BE2C (cell line): Measurements from ENCODE around the gene HSD17B2. TPM values are rescaled to one million over a fixed set of nuclear protein-coding genes. Genes with fewer than 3 reads are reported as not detected.

Experiments
- DNase-seq: peaks from one replicate; pipeline ENCODE4 v3.0.0-alpha.2; 2020
- H3K27me3 ChIP-seq: fragments of 250-450 bp; sonication (Bioruptor Pico); 2 replicates; pipeline ENCODE4 v1.5.1; 2020; ENCODE audit warnings: mild to moderate bottlenecking
- H3K36me3 ChIP-seq: fragments of 250-450 bp; sonication (Bioruptor Pico); 2 replicates; pipeline ENCODE4 v1.5.1; 2020; ENCODE audit warnings: mild to moderate bottlenecking
- H3K4me1 ChIP-seq: fragments of 250-450 bp; sonication (Bioruptor Pico); 2 replicates; pipeline ENCODE4 v1.5.1; 2020
- H3K4me3 ChIP-seq: 2 replicates; pipeline ENCODE4 v1.5.1; 2011; ENCODE audit warnings: low read depth, low read length
- H3K9me3 ChIP-seq: fragments of 250-450 bp; sonication (Bioruptor Pico); 2 replicates; pipeline ENCODE4 v1.5.1; 2020
- CTCF ChIP-seq: IDR thresholded peaks from 2 replicates; pipeline ENCODE4 v1.5.1; 2012; ENCODE audit warnings: mild to moderate bottlenecking, low read depth, low read length
- polyA plus RNA-seq: library from polyadenylated mRNA; unstranded; fragments of >200 nt; gene quantifications from one replicate; pipeline ENCODE4 v1.2.1, GENCODE V29; 2012; ENCODE audit warnings: low read depth, missing spikeins; ENCODE audit not compliant: insufficient read length, insufficient read depth

The HSD17B2 gene, protein sequence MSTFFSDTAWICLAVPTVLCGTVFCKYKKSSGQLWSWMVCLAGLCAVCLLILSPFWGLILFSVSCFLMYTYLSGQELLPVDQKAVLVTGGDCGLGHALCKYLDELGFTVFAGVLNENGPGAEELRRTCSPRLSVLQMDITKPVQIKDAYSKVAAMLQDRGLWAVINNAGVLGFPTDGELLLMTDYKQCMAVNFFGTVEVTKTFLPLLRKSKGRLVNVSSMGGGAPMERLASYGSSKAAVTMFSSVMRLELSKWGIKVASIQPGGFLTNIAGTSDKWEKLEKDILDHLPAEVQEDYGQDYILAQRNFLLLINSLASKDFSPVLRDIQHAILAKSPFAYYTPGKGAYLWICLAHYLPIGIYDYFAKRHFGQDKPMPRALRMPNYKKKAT
- not detected for polyA plus RNA-seq

DNA sequence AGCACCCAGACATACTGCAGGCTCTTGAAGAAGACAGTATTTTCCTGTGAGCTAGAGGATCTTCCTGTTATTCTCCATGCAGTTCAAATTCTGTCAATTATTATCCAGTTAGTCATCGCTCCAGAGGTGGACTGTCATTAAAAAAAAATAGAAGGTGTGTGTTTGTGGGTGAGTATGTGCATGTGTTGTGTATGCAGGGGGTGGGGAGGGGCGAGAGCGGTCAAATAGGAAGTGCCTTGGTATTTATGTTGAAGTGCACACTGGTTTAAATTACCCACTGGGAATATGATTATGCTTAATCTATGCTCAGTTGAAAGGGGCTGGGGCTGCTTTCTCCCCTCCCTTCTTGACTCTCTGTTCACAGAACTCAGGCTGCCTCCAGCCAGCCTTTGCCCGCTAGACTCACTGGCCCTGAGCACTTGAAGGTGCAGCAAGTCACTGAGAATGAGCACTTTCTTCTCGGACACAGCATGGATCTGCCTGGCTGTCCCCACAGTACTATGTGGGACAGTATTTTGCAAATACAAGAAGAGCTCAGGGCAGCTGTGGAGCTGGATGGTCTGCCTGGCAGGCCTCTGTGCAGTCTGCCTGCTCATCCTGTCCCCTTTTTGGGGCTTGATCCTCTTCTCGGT is at the start of gene HSD17B2:
TSS of gene HSD17B2 (plus strand) at position 273 of the 632 bp plus-strand sequence. CDS start at position 445, 172 bp downstream.
- TF ChIP-seq CTCF, result no peak
- no peak for DNase-seq
- Histone ChIP-seq H3K36me3 (no peaks in the 10 kb centered on the region), H3K27me3 (no peaks in the 10 kb centered on the region), H3K9me3 (no peaks in the 10 kb centered on the region), H3K4me3 (no peak within 1 kb of the TSS), H3K4me1 (no peaks in the 10 kb centered on the region)

DNA sequence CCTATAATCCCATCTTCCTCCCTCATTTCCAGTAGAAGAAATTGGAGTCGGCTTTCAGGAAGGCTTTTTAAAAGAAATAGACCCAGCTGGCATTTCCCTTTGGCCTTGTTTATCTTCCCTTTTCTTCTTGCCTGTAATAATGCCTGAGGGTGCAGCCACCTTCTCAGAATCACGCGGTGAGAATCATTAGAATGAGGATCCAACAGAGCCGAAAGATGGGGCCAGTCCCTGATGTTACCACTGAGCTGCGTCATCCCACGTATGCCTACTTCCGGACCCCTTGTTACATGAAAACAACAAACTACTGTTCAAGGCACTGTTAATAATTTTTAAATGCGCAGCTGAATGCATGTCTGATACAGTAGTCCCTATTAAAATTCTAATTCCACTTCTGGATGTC is 47.9 kb upstream of the HSD17B2 start:
- Histone ChIP-seq H3K4me3 (no peak overlapping the region), H3K9me3 (no peaks in the 10 kb centered on the region), H3K4me1 (no peaks in the 10 kb centered on the region), H3K27me3 (no peaks in the 10 kb centered on the region), H3K36me3 (no peaks in the 10 kb centered on the region)
- TF ChIP-seq CTCF, result no peak
- no peak for DNase-seq

- Histone ChIP-seq H3K27me3 (no peaks in the 10 kb centered on the region), H3K9me3 (no peaks in the 10 kb centered on the region), H3K4me3 (no peak overlapping the region), H3K4me1 (no peaks in the 10 kb centered on the region), H3K36me3 (no peaks in the 10 kb centered on the region)
- TF ChIP-seq CTCF, result no peak
- no peak for DNase-seq
These were observed 47.3 kb upstream of the HSD17B2 start for GRCh38 chr16:81987706-81988105.

DNA sequence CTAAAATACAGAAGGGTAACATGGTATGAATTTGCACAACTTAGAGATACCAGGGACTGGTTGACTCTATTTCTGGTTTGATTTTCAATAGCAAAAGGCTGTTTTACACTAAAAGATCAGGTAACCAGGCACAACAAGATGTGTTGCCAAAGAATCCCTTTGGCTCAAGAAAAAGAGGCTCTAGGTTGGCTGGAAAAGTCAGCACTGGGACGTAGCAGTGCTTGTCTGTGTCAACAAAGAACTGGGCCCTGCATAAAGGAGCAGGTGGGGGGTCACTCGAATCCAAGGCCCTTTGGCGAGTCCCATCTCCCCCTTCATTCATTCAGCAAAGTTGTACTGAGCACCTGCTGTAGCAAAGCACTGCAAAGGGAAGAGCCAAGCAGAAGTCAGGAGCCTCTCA is 42.2 kb upstream of the HSD17B2 start:
- H3K4me3 ChIP-seq, result no peak overlapping the region
- H3K27me3 ChIP-seq, result no peaks in the 10 kb centered on the region
- no peak for DNase-seq
- H3K36me3 ChIP-seq, result no peaks in the 10 kb centered on the region
- H3K9me3 ChIP-seq, result no peaks in the 10 kb centered on the region
- H3K4me1 ChIP-seq, result no peaks in the 10 kb centered on the region
- no peak for TF ChIP-seq CTCF

DNA sequence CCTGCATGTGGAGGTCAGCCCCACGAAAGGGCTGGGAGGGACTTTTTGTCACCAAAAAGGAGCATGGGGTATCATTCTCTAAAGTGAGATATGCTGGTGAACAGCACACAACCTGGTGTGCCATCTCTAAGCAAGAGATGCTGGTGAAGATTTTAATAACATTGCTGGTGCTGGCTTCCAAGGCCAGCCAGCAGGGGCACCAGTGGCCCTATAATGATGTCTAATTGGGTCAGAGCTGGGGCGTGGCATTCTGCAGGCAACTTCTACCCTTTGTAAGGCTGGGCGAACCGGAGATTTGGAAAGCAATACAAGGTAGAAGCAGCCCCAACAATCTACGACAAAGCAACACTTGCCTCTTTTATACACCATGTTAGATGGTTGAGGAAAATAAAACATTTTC is 40.6 kb upstream of the HSD17B2 start:
- DNase-seq, result no peak
- Histone ChIP-seq H3K36me3 (no peaks in the 10 kb centered on the region), H3K27me3 (no peaks in the 10 kb centered on the region), H3K9me3 (no peaks in the 10 kb centered on the region), H3K4me3 (no peak overlapping the region), H3K4me1 (no peaks in the 10 kb centered on the region)
- TF ChIP-seq CTCF, result peak; percentile 9; the same call in 1 of the 2 replicates

DNA sequence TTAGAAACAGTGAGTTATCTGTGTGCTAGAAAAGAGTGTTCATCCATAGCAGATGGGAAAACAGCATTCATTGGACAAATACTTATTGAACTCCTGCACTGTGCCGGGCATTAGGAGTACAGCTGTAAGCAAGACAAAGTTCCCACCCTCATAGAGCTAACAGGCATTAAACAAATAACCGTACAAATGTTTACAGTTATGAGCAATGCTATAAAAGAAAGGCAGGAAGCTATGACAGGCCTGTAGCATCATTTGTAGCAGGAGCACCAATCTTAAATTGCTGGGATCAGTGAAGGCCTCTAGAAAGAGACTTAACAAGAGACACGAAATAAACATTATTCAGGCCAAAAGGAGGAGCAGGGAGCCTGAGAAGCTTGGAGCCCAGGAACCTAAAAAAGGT is 39.4 kb upstream of the HSD17B2 start:
- Histone ChIP-seq H3K9me3 (no peaks in the 10 kb centered on the region), H3K36me3 (no peaks in the 10 kb centered on the region), H3K4me1 (no peaks in the 10 kb centered on the region), H3K4me3 (no peak overlapping the region), H3K27me3 (no peaks in the 10 kb centered on the region)
- no peak for TF ChIP-seq CTCF
- no peak for DNase-seq
